LNCaP clone FGC (cell line): ENCODE data around the gene GOLGA8Q.
A peak's percentile ranks its signal among the peaks of the same experiment; 100 is the strongest.
"Not testable (repeated sequence)": the region's sequence is repeated elsewhere in the genome, so short reads cannot be mapped to it uniquely, and the experiment has no call there.

Source experiments
- DNase-seq: peaks from one replicate; pipeline ENCODE4 v3.0.0-alpha.2; 2011; ENCODE audit warnings: low read depth
- H3K4me3 ChIP-seq: 2 replicates; pipeline ENCODE4 v1.5.1; 2011; ENCODE audit warnings: mild to moderate bottlenecking, low read depth, low read length, control low read depth
- TF ChIP-seq, protein P1 (sequence below): IDR thresholded peaks from 2 replicates; pipeline ENCODE4 v1.5.1; 2012; ENCODE audit warnings: mild to moderate bottlenecking; ENCODE audit not compliant: control insufficient read depth, insufficient read depth; ENCODE audit errors: extremely low read depth

GOLGA8Q gene, protein sequence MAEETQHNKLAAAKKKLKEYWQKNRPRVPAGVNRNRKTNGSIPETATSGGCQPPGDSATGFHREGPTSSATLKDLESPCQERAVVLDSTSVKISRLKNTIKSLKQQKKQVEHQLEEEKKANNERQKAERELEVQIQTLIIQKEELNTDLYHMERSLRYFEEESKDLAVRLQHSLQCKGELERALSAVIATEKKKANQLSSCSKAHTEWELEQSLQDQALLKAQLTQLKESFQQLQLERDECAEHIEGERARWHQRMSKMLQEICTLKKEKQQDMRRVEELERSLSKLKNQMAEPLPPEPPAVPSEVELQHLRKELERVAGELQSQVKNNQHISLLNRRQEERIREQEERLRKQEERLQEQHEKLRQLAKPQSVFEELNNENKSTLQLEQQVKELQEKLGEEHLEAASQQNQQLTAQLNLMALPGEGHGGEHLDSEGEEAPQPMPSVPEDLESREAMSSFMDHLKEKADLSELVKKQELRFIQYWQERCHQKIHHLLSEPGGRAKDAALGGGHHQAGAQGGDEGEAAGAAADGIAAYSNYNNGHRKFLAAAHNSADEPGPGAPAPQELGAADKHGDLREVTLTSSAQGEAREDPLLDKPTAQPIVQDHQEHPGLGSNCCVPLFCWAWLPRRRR

DNA sequence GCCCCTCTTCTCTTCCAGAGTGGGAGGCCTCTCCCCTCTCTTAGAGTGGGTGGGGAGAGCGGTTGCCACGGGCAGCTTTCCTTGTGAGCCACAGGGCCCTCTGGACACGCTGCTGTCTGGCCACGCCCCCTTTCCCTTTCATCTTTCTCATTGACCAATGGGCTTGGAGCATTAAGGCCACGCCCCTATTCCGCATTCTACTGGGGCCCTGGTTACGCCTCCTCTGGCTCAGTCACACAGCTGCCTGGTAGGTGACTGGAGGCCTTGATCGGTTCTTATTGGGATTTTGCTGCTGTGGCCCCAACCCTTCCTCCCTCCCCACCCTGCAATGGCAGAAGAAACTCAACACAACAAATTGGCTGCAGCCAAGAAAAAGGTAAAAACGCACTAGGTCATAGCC lies at the start of gene GOLGA8Q:
TSS of gene GOLGA8Q (plus strand) at position 301 of the 400 bp plus-strand sequence. CDS start at position 329, 28 bp downstream.
- not testable (repeated sequence) for DNase-seq, H3K4me3 ChIP-seq

DNA sequence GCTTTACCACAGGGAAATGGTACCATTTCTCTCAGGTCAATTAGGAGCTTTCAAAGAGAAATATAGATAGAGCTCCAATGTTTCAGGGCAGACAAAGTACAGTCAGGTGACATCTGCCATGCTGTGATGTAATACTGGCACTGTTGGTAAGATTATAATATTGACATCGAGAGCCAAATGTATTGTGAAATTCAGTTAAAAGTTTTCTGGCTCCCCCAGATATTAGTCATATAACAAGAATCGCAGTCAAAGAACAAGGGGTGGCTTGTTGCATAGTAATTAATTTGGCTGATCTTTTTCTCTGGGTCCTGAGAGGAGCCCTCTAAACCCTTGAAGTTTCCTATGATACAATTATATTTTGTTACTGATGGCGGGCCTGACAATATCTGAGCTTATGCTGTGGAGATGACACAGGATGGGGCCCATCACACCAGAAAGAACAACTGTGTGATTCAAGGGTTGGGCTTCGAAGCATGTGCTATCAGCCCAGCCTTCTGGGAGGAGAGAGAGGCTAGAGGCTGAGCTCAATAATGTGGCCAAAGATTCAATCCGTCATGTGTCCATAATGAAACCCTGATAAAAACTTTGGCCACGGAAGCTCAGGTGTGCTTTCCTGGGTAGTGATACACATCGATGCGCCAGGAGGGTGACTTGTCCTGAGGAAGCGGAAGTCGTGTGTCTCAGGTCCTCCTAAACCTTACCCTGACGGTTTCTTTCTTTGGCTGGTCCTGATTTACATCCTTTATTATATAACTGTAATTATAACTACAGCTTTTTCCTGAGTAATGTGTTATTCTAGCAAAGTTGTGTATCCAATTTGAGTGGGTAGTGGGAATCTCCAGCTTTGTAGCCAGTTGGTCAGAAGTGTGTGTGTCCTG lies 48.7 kb upstream of the GOLGA8Q start:
- not testable (repeated sequence) for DNase-seq

DNA sequence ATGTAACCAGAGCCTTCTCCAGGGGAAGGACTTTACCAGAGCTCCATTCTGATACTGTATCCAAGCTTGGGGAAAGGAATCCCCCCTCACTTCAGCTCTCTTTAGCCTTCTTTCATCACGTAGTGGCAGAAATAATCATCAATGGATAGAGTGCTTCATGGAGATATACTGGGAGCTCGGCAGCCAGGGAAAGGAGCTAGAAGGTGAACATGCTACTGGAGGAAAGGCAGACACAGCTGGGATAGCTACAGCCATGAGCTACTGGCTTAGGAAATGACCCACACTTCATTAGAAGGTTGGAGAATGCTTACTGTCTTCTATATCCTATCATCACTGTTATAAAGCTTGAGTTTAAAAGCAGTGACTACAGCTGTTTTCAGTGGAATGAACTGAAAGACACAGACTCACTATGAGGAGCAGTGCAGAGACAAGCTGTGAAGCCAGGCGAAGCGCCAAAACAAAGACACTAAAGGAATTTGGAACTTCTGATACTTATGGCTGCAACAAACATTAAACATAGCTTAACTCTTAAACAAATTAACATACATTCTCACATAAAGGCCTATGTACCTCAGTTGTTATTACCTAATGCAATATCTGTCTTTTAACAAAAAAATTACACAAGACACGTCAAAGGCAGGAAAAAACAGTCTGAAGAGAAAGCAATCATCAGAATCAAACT lies 47.5 kb upstream of the GOLGA8Q start:
- not testable (repeated sequence) for DNase-seq, H3K4me3 ChIP-seq

More for the DNA sequence above, 48.7 kb upstream of the GOLGA8Q start:
- H3K4me3 ChIP-seq: not testable (repeated sequence)

DNA sequence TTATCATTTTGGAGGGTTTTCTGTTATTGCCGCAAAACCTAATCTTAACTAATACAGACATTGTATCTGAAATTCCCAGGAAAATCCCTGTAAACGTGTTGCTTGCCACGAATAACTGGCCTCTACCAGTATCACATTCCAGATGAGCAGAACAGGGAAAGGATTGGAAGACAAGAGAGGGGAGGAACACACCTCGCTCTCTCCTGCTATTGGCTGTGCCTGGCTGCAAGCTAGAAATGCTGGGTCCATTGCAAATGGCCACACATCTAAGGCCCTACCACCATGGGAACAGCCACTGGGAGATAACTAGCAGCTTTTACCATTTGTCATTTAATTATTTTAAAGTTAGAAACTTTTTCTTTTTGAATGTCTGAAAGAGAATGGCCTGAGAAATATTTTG lies 37.3 kb upstream of the GOLGA8Q start:
- not testable (repeated sequence) for DNase-seq, H3K4me3 ChIP-seq

DNA sequence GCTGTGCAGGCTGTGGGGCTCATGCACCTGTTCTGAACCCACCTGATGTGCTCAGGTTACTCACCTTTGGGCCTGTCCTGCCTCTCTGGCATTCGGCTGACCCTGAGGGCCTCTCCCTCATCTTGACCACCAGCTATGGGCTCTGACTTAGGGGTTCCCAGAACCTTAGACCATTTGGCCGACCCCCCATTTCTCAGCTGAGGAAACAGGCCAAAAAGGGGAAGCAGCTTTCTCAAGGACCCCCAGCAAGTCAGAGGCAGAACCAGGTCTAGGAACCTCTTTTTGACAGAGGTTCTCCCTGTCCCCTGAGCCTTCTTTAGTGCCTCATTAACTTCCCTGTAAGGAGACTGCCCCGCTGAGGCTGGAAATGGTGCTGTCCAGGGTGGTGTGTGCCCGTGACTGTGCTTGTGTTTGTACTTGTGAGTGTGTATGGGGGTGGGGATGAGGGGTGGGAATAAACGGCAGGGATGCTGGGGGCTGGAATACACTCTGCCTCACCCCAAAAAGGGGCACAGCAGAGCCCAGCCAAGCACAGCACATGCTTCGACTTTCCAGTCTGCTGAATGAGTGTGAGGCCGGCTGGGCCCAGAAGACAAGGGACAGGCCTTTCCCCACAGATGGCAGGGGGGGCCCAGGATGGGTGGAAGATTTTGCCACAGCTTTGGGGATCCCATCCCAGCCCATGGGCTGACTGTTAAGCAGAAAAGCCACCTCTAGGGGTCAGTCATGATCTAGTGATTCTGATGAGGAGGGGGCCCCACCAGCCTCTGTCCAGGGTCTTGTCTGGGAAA lies 28.2 kb upstream of the GOLGA8Q start:
- not testable (repeated sequence) for H3K4me3 ChIP-seq, DNase-seq

DNA sequence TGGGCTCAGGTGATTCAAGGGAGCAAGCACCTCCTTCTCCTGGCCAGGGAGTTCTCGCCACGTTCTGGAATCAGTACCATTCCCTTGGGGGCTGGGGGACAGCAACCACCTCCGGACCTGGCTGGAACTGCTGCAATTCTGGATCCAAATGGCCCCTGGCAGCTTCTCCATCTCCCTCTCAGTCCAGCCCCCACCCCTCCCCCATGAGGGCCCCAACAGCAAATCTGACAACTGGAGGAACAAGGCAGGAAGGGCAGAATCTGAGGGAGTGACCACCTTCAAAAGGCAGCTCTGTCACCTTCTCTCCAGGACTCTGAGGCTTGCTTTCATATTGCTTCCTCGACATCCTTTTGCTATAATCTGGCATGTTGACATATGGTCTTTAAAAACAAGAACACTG lies 25.9 kb upstream of the GOLGA8Q start:
- not testable (repeated sequence) for H3K4me3 ChIP-seq, DNase-seq

DNA sequence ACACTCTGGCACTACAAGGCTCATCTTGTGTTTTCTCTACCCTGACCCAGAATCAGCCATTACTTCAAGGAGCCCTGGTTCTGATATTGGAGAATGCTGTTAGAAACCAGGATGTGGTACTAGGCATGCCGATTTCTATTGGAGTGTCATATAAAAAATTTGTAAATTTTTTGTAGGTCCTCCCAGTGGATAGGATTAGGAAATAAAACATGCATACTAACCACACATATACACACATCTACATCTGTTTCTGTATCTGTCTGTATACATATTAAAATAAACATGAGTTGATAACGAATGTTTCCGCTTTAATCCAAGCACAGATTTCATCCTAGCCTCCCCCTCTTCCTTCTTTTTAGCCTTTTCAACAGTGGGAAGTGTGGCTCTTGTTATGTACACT lies 22.8 kb upstream of the GOLGA8Q start:
- DNase-seq, H3K4me3 ChIP-seq: not testable (repeated sequence)

DNA sequence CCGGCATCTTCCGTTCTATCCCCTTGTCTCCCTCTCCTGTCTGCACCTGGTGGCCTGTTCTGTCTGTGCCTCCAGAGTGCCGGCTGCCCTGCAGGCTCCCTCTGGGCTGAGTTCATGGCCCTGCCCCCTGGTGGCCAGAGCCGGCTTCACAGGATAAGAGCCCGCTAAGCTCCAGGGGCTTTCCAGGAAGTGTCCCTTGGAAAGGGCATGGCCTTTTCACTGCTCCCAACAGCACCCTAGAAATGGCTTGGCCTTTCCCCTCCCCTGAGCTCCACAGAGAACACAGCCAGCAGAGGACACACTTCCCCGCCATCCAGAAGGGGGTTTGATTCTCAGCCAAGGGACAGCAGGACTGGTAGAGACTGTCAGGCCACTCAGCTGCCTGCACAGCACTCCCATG lies 15.1 kb downstream of the GOLGA8Q start:
- not testable (repeated sequence) for DNase-seq, H3K4me3 ChIP-seq

DNA sequence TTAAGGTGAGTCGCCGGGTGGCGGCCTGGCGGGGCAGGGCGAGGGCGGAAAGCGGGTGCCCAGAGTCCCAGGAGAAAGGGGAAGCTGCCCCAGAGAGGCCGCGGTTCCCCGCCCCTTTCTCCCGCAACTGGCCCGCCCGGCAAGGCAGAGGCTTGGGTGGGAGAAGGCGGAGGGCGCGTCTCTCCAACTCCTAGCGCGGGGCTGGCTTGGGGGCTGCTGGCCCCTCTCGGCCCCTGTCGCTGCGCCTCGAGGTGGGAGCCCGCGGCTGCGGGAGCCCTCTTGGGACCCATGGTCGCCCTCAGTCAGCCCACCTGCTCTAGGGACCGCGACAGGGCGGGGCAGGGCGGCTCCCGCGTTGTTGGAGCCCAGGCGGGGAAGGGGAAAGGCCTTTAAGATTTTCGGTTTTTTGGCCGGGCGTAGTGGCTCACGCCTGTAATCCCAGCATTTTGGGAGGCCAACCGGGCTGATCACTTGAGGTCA lies 21.2 kb downstream of the GOLGA8Q start:
- not testable (repeated sequence) for H3K4me3 ChIP-seq, DNase-seq

DNA sequence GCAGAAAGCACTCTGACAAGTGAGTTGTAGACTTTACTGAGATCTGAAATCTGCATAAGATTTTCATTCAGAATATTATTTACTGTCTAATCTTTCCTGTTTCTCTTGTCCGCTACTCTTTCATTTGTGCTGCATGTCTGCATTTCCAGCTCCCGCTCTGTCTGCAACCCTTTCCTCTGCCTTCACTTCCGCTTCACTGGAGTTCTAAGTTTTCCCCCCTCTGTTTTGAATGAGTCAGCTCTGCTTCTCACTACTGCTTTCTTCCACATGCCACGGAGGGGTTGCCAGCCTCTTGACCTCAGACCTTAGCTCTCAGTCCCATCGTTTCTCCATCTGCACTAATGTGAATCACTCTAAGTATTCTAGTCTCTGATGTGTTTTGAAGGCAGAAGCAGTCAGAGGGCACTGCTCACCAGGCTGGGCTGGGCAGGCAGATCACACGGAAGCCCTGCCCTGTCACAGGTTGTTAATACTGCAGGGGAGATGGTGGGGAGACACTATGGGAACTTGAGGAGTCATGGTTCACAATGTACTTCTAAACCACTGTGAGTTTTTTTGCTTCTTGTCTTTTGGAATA lies 27.6 kb downstream of the GOLGA8Q start:
- DNase-seq, H3K4me3 ChIP-seq: not testable (repeated sequence)

DNA sequence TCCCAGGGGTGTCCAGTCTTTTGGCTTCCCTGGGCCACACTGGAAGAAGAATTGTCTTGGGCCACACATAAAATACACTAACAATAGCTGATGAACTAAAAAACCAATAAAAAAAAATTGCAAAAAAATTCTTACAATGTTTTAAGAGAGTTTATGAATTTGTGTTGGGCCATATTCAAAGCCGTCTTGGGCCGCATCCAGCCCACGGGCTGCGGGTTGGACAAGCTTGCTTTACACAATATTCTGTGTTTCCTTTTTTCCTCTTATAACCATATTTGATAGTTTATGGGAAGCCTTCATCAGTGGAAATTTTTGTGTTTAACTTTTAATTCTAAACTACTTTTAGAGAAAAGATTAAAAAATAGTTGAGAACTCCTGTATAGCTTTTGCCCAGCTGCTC lies 28.9 kb downstream of the GOLGA8Q start:
- not testable (repeated sequence) for DNase-seq, H3K4me3 ChIP-seq

DNA sequence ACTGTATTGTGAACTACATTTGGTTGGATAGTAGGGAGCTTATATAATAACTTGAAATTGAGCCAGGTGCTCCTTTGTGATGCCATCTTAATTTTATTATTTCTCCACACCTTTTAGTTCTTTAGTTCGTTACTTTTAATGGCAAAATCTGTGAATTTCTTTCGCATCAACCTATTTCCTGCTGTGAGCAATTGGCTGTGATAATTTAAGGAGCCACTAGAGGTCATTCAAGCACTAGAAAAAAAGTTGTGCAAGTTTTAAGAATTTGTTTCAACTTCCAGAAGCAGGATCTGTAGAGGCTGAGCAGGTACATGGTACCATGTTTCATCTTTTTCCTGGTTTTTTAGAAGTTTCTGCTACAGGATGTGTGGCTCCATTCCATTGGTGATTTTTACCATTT lies 47.1 kb downstream of the GOLGA8Q start:
- TF ChIP-seq, protein P1, sequence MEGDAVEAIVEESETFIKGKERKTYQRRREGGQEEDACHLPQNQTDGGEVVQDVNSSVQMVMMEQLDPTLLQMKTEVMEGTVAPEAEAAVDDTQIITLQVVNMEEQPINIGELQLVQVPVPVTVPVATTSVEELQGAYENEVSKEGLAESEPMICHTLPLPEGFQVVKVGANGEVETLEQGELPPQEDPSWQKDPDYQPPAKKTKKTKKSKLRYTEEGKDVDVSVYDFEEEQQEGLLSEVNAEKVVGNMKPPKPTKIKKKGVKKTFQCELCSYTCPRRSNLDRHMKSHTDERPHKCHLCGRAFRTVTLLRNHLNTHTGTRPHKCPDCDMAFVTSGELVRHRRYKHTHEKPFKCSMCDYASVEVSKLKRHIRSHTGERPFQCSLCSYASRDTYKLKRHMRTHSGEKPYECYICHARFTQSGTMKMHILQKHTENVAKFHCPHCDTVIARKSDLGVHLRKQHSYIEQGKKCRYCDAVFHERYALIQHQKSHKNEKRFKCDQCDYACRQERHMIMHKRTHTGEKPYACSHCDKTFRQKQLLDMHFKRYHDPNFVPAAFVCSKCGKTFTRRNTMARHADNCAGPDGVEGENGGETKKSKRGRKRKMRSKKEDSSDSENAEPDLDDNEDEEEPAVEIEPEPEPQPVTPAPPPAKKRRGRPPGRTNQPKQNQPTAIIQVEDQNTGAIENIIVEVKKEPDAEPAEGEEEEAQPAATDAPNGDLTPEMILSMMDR: 0 out of 2 replicates have a peak, but pooled peaks have one; percentile 8
- DNase-seq, H3K4me3 ChIP-seq: not testable (repeated sequence)

DNA sequence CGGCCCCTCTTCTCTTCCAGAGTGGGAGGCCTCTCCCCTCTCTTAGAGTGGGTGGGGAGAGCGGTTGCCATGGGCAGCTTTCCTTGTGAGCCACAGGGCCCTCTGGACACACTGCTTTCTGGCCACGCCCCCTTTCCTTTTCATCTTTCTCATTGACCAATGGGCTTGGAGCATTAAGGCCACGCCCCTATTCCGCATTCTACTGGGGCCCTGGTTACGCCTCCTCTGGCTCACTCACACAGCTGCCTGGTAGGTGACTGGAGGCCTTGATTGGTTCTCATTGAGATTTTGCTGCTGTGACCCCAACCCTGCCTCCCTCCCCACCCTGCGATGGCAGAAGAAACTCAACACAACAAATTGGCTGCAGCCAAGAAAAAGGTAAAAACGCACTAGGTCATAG lies 51.9 kb downstream of the GOLGA8Q start, which contains the start of gene GOLGA8H:
TSS of gene GOLGA8H (plus strand) at position 233 of the 400 bp plus-strand sequence. CDS start at position 331, 98 bp downstream.
- not testable (repeated sequence) for H3K4me3 ChIP-seq, DNase-seq
